ENCODE results near the gene TFAP2C. TPM values are rescaled to one million over a fixed set of nuclear protein-coding genes. Genes with fewer than 3 reads are reported as not detected.

Gene TFAP2C
- total RNA-seq, 6 experiments from 2014 or later = 1.6 to 4.5 (median 1.9) TPM

- Mint-ChIP-seq H3K9me3 (no peaks in the 10 kb centered on the region), H3K36me3 (ENCODE audit: low read depth) (no peaks in the 10 kb centered on the region), H3K4me3 (no peak overlapping the region), H3K27ac (no peak overlapping the region), H3K4me1 (ENCODE audit: low read depth) (no peaks in the 10 kb centered on the region), H3K27me3 (ENCODE audit: insufficient read depth) (peaks cover 3% of the 10 kb centered on the region; the same call in 1 of the 2 replicates)
- no peak for DNase-seq
- TF ChIP-seq, protein P1, sequence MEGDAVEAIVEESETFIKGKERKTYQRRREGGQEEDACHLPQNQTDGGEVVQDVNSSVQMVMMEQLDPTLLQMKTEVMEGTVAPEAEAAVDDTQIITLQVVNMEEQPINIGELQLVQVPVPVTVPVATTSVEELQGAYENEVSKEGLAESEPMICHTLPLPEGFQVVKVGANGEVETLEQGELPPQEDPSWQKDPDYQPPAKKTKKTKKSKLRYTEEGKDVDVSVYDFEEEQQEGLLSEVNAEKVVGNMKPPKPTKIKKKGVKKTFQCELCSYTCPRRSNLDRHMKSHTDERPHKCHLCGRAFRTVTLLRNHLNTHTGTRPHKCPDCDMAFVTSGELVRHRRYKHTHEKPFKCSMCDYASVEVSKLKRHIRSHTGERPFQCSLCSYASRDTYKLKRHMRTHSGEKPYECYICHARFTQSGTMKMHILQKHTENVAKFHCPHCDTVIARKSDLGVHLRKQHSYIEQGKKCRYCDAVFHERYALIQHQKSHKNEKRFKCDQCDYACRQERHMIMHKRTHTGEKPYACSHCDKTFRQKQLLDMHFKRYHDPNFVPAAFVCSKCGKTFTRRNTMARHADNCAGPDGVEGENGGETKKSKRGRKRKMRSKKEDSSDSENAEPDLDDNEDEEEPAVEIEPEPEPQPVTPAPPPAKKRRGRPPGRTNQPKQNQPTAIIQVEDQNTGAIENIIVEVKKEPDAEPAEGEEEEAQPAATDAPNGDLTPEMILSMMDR (IDR thresholded peaks at IDR 0.05) = no peak
These were observed 36.3 kb upstream of the TFAP2C start for GRCh38 chr20:56592817-56593216.

DNA sequence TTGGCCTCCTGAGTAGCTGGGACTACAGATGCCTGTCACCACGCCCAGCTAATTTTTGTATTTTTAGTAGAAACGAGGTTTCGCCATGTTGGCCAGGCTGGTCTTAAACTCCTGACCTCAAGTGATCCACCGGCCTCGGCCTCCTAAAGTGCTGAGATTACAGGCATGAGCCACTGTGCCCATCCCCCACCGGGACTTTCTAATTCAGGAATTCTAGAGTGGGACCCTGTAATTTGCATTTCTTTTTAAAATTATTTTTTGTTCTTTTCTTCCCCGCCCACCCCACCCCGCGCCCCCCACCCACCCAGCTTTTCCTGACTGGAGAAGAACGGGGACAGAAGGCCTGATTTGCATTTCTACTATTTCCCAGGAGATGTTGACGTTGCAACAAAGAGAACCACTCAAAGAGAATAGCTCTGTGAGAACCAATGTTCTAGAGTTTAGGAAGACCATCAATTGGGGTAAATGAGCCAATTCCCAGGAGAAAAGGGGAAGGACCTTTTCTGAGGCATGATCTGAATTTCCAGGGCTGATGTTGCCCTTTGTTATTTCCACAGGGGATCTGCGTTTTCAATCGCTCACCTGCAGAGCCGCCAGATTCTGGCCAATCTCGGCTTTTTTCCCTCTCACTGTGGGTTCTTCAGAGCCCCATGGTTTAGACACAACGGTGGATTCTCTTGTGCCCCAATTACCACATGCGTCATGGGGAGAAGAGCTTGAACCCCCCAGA, 33.2 kb upstream of the TFAP2C start:
- Mint-ChIP-seq H3K27me3 (ENCODE audit: insufficient read depth) (peaks cover 4% of the 10 kb centered on the region; the same call in 1 of the 2 replicates), H3K36me3 (ENCODE audit: low read depth) (no peaks in the 10 kb centered on the region), H3K27ac (no peak overlapping the region), H3K4me1 (ENCODE audit: low read depth) (no peaks in the 10 kb centered on the region), H3K4me3 (no peak overlapping the region), H3K9me3 (no peaks in the 10 kb centered on the region)
- no peak for DNase-seq
- TF ChIP-seq, protein P1 (IDR thresholded peaks at IDR 0.05) = no peak

- no peaks in the 10 kb centered on the region for H3K9me3 Mint-ChIP-seq
- no peak overlapping the region for H3K4me3 Mint-ChIP-seq
- H3K27ac Mint-ChIP-seq = no peak overlapping the region
- H3K4me1 Mint-ChIP-seq (ENCODE audit: low read depth) = no peaks in the 10 kb centered on the region
- H3K36me3 Mint-ChIP-seq (ENCODE audit: low read depth) = no peaks in the 10 kb centered on the region
- no peak for DNase-seq
- H3K27me3 Mint-ChIP-seq (ENCODE audit: insufficient read depth) = peaks cover 8% of the 10 kb centered on the region; the same call in 1 of the 2 replicates
- TF ChIP-seq, protein P1 (IDR thresholded peaks at IDR 0.05) = no peak
These were observed 27.9 kb upstream of the TFAP2C start for GRCh38 chr20:56601166-56601565.

- TF ChIP-seq, protein P1 (IDR thresholded peaks at IDR 0.05) = no peak
- peaks cover 8% of the 10 kb centered on the region; the same call in 1 of the 2 replicates for H3K27me3 Mint-ChIP-seq (ENCODE audit: insufficient read depth)
- no peak for DNase-seq
- H3K36me3 Mint-ChIP-seq (ENCODE audit: low read depth) = no peaks in the 10 kb centered on the region
- no peak overlapping the region for H3K4me3 Mint-ChIP-seq
- no peaks in the 10 kb centered on the region for H3K9me3 Mint-ChIP-seq
- no peaks in the 10 kb centered on the region for H3K4me1 Mint-ChIP-seq (ENCODE audit: low read depth)
- H3K27ac Mint-ChIP-seq = no peak overlapping the region
These were observed 24.4 kb upstream of the TFAP2C start for GRCh38 chr20:56604673-56605072.

DNA sequence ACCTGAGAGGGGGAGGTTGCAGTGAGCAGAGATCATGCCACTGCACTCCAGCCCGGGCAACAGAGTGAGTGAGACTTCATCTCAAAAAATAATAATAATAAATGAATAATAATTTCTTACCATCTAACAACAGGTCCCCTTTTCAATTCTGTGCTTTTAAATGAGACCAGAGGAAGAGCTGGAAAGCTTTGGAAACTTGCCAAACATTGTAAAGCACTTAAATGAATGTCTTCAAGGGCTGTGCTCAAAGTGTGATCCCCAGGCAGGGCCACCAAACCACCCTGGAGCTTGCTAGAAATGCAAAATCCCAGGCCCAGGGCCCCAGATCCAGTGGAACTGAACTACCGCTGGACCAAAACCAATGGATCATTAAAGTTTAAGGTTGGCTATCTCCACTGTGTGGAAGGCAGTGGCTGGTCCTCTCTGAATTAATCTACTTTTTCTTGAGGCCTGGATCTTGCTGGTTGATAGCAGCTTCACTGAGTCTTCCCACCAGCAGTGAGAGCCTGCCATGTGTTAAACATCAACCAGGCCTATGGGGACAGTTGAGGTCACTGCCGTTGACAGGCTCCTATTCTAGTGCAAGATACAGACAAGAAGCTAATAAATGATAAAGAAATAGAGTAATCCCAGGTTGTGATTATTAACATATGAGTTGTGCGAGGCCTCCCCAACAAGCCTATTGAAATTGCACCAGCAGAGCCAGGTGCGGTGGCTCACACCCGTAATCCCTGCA, 23.7 kb upstream of the TFAP2C start:
- no peaks in the 10 kb centered on the region for H3K36me3 Mint-ChIP-seq (ENCODE audit: low read depth)
- peaks cover 8% of the 10 kb centered on the region; the same call in 1 of the 2 replicates for H3K27me3 Mint-ChIP-seq (ENCODE audit: insufficient read depth)
- H3K4me3 Mint-ChIP-seq = no peak overlapping the region
- no peak overlapping the region for H3K27ac Mint-ChIP-seq
- H3K9me3 Mint-ChIP-seq = no peaks in the 10 kb centered on the region
- no peak for DNase-seq
- H3K4me1 Mint-ChIP-seq (ENCODE audit: low read depth) = no peaks in the 10 kb centered on the region
- TF ChIP-seq, protein P1 (IDR thresholded peaks at IDR 0.05) = no peak
